ENCODE results near the gene C17orf100. TPM values are rescaled to one million over a fixed set of nuclear protein-coding genes. Genes with fewer than 3 reads are reported as not detected.
A peak's percentile ranks its signal among the peaks of the same experiment; 100 is the strongest.
"Not testable (repeated sequence)": the region's sequence is repeated elsewhere in the genome, so short reads cannot be mapped to it uniquely, and the experiment has no call there.

The C17orf100 gene
- total RNA-seq, 1 experiment from 2014 or later: 0.12 TPM

DNA sequence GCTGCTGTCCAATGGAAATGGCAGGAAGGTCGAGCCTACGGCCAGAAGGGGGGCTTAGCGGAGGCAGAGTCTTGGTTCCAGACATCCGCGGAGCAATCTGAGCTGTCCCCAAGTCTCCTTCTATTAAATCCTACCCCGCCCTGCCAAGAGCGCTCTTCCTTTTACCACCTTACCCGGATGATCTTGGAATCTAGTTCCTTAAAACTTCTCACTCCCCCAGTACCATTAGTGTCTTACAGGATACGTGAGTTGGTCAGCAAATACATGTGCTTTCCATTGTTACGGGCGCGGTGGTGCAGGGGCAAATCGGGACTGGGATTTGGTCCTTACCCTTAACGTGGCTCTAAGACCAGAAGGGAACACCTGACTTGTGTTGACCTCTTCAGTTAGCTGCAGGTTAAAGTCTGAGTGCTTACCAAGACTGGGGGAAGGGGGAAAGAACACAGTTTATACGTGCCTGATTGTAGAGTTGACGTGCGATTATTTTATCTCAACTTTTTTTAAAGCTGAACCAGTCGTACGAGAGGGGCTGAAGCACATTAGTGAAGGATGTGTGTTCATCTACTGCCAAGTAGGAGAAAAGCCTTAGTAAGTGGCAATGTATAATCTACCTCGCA, 10.2 kb upstream of the C17orf100 start:
- DNase-seq (ENCODE audit: low read depth): no peak

DNA sequence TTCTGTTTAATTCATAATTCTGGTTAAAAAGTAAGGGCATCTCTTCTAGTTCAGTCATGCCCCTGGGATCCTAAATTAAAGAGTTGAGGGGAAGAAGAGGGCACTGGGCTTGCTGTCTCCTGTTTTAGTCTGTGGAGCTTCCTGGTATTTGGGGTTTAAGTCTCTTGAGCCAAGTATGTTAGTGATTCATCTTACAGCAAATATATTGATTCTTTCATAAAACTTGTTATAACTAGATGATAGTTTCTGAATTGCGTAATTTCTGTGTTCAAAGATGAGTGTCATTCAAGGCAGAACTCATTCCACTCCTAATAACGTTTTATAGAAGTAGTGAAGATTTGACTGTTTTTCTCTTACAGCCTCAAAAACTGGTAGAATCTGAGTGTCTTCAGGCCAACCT, 9.0 kb upstream of the C17orf100 start:
- DNase-seq (ENCODE audit: low read depth): no peak

DNA sequence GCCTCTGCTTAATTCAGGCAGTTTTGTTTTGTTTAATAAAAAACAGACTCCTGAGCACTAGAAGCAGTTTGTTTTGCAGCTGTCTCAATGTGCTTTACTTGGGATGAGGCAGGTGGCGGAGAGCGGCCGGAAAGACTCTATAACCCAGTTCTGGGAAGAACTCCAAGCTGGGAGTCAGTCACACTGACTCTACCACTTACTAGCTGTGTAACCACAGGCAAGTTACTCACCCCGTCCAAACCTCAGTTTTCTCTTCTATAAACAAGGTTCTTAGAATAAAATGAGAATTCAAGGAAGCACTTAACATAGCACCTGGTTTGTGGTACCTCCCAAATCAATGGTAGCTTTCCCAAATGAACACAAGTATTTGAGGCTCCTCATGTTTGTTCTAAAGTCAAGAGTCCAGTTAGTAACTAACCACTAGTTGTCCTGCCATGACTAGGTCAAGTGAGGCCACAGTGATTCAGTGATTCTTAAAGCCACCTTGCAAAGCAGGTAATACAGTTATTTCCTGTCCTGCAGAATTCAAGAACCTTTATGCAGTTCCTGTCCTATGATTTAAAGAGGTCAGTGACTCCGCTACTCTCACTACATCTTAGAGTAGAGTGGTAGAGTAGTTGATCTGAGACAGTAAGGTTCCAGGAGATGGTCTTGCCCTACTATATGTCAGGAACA, 8.0 kb upstream of the C17orf100 start:
- DNase-seq (ENCODE audit: low read depth): no peak

DNA sequence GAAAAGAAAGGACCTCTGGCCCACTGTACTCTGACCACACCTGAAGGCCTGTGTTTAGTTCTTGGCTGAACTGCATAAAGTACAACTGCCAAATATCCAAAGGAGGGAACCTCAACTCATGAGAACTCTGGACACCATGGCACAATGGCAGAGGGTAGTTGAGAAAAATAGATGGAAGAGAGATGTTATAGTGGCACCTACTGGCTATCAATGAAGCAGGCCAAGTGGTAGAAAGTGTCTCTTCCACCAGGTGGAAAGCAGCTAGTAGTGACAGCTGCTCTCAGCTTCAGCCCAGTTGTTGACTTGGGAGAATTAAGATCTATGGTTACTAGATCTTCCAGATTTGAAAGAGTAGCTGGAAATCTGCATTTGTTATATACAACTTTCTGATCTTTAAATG, 3.4 kb upstream of the C17orf100 start:
- no peak for DNase-seq (ENCODE audit: low read depth)

DNA sequence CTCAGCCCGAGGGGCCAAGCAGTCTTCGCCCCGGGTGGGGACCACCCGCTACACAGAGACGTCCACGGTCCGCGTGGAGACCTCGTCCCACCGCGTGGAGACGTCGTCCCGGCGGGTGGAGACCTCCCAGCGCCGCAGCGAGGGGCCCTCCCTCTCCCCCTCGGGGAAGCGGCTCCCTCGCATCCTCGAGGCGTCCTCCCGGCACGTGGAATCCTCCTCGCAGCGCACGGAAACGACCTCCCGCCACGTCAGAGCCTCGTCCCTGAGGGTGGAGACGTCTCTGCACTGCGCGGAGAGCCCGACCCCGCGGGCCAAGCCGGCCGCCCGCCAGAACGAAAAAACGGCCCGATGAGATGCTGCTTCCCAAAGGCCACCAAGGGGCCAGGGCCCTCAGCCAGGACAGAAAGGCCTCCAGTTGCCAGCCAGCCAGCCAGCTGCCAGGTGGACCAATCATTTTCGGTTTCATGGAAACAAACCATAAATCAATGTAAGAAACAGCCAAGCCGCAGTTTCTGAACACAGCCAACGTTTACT, 424 bp downstream of the C17orf100 start:
- DNase-seq (ENCODE audit: low read depth): peak; percentile 54

DNA sequence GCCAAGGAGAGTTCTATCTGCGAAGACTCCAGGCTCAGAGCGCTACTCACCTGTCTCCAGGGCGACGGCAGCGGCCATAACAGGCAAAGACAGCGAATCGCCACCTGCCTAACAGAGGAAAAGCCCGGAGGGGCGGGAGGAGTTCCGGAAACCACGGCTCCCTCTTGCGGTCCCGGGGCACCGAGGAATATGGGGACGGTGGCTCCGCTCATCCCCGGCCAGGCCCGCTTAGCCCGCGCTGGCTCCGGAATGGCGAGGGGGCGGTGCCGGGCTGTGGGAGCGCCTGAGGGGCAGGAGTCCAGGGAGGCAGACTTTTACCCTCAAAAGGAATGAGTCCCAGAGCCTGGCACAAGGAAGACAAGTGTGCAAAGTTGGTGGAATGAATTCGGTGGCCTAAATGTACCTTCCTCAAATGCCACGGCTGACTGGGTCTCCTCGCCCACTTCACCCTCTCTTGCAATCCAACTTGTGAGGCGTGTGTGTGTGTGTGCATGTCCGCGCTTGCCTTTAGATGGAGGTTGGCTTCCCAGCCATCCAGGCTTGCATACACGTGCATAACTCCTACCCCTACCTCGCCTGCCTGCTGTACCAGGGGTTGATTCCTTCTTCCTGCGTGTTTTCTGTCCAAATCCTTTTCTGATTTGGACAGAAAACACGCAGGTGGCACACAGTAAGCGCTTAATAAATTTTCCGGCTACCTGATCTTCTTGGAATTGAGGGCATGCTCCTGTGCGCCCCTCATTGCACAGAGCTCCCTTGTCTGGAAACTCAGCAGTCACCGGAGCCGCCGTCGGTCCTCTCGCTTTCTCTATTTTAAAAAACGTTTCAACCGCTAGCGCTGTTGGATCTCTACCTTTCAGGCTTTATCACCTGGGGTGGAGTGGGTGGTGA, 3.5 kb downstream of the C17orf100 start:
- no peak for DNase-seq (ENCODE audit: low read depth)

DNA sequence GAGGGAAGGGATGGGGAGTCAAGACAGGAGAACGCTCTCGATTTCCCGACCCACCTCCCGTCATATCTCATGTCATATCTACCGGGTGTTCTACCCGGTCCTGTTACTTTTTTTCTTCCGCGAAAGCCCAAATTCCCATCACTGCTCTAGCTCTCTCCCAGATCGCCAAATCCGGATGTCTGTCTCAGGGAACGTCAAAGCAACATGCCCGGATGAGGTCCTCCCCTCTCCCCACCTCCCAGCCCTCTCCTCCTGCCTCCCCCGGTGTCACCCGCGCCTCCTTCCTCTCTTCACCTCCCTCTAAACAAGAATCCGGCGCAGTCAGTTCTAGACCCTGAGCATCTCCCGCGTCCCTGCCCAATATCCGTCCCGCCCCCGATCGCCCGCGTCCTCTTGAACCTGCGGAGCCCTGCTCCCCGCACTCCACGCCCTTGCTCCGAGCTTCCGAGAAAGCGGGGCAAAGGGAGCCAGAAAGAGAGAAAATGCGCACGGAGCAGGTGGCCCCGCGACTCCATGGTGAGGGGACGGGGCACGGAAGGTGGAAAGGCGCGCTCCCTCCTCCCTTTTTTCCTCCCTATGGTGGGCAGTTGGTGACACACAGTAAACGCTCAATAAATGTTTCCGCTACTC, 4.3 kb downstream of the C17orf100 start:
- DNase-seq (ENCODE audit: low read depth): not testable (repeated sequence)

DNA sequence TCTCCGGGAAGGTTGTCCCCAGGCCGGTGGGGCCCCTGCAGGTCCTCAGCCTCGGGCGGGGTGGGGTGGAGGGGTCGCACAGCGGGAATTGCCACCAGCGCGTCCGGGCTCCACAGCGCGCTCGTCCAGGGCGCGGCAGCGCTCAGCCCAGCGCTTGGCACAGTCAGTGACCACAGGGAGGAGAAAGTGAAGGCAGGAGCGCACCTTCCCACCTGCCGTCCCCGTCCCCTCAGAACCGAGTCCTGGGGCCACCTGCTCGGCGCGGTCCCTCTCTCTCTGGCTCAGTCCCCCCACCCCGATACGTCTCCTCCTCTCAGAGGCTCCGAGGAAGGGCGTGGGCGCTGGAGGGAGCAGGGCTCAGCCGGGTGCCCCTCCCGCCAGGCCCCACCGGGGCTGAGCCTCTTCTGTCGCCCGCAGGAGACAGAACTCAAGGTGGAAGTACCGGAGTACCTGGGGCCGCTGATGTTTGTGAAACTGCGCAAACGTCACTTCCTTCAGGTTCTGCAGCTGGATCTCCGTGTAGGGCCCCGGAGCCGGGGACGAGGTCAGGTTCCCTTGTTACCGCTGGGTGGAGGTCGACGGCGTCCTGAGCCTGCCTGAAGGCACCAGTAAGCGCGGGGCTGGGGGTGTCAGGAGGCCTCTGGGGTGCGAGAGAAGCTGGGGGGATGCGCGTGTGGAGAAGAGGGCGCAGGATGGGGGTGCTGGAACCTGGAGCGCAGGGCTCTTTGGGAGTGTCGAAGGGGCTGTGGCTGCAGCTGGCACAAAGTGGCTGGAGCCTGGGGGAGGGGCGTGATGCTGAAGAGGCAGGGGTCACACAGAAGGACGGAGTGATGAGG, 5.5 kb downstream of the C17orf100 start:
- not testable (repeated sequence) for DNase-seq (ENCODE audit: low read depth)

DNA sequence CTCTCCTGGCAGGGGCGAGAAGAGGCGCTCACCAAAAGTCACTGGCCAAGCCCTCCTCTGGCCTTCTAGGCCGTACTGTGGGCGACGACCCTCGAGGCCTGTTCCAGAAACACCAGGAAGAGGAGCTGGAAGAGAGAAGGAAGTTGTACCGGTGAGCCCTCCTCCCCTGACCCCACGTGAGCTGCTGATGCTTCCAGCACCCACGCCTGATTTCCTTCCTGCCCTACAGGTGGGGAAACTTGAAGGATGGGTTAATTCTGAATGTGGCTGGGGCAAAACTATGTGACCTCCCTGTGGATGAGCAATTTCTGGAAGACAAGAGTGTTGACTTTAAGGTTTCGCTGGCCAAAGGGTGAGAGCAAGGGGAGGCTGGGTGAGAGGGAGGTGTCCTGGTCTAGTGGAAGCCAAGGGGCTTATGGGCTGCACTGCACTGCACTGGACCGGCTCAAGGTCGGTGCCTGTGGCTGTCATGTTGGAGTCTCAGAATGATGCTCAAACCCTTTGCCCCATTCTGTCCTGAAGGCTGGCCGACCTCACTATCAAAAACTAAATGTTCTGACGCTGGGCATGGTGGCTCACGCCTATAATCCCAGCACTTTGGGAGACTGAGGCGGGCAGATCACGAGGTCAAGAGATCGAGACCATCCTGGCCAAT, 6.2 kb downstream of the C17orf100 start:
- DNase-seq (ENCODE audit: low read depth): no peak

DNA sequence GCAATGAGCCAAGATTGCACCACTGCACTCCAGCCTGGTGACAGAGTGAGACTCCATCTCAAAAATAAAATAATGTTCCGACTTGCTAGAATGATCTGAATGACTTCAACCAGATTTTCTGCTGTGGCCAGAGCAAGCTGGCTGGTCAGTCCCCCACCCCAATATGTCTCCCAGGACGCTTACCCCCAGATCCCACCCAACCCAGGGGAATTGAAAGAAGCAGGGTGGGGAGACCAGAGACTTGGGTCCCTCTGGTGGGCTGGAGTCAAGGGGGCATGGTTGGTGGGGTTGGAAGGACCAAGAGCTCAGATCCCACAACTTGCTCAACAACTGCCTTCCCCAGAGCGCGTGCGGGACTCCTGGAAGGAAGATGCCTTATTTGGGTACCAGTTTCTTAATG, 6.8 kb downstream of the C17orf100 start:
- DNase-seq (ENCODE audit: low read depth): not testable (repeated sequence)

DNA sequence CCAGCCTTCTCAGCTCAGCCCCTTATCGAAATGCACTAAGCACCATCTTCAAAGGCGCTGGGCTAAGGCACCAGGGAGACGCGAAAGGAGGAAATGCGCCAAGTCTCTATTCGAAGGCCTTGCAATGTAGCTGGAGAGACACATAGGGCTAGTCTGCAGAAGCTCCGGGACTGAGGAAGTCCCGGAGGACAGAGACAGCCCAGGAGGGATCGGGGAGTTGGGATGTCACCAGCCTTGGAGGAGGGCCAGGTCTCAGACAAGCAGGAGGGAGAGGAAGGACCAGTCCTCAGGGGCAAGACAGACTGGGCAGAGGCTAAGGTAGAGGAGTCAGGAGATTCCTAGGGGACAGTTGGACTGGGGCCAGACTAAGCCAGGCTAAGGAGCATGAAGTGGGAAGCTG, 8.5 kb downstream of the C17orf100 start:
- no peak for DNase-seq (ENCODE audit: low read depth)

DNA sequence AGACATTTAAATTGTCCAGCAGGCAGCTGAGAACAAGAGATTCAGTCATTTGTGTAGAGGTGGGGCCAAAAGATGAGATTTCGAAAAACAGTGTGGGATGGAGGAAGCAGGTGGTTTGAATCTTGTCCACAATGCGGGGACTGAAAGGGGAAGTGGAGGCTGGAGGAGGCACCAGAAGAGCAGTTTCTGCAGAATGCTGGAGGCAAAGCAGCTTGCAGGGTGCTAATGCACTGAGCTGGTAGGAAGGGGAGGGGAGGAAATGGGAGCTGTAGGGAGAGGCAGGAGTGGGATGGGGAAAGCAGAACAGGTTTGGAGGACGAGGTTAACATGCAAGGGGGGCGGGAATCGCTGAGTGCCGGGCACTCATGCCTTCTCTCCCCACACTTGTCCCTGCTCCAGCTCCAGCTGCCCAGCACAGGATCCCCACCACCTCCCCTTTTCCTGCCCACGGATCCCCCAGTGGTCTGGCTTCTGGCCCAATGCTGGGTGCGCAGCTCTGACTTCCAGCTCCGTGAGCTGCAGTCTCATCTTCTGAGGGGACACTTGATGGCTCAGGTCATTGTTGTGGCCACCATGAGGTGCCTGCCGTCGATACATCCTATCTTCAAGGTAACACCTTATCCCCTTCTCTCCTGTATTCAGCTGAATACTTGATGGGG, 9.4 kb downstream of the C17orf100 start:
- DNase-seq (ENCODE audit: low read depth): no peak

DNA sequence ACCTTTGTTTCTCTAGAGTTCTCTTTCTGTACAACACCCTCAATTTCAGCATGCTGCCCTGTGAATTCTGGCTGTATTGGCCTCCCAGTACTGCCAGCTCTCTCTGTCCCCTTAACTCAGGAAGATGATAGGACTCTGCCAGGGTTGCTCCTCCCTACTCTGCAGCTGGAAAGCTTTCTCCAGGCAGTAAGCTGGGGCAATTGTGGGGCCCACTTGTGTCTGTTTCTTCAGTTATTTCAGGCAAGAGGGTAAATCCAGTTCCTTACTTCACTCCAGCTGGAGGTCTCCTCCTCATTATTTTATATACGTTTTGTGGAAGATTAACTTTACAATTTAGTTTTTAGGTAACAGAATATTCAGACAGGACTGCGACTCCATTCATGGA, 9.9 kb downstream of the C17orf100 start:
- DNase-seq (ENCODE audit: low read depth): no peak

DNA sequence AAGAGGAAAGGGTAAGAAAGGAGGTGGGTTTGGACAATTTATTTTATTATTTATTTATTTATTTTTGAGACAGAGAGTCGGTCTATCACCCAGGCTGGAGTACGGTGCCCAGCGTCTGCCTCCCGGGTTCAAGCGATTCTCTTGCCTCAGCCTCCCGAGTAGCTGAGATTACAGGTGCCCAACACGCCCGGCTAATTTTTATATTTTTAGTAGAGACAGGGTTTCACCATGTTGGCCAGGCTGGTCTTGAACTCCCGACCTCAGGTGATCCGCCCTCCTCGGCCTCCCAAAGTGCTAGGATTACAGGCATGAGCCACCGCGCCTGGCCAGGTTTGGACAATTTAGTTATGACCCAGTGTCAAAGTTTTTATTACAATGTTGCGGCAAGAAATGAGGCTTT, 11.6 kb downstream of the C17orf100 start:
- DNase-seq (ENCODE audit: low read depth): not testable (repeated sequence)

DNA sequence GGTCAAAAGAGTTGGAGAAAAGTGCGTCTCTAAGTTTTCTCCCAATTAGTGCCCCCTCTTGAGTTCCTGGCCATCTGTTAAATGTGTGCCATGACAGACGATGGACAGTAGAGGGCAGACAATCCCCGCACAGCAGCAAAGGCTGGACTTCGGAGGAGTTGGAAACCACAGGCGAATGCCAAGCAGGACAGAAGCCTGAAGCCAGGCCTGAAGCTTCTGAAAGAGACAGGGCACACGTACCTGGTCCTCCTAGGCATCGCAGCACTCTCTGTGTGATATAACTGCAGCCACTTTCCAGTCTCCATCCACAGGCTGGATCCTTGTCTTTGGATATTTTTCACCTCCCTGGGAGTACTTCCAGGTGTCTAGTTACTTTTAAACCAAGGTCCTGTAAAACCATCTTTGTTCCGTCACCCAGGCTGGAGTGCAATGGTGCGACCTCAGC, 14.5 kb downstream of the C17orf100 start:
- peak; percentile 66 for DNase-seq (ENCODE audit: low read depth)

DNA sequence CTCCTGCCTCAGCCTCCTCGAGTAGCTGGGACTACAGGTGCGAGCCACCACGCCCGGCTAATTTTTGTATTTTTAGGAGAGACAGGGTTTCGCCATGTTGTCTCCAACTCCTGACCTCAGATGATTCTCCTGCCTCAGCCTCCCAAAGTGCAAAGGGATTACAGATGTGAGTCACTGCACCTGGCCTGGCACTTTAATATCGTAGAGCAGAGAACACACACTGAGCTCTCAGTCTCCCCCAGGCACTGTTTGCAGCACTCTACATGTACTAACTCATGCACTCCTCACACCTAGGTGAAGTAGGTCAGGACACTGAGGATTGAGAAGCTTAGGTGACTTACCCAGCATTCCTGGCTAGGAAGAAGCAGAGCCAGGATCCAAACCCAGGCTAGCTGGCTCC, 15.0 kb downstream of the C17orf100 start:
- DNase-seq (ENCODE audit: low read depth): no peak

DNA sequence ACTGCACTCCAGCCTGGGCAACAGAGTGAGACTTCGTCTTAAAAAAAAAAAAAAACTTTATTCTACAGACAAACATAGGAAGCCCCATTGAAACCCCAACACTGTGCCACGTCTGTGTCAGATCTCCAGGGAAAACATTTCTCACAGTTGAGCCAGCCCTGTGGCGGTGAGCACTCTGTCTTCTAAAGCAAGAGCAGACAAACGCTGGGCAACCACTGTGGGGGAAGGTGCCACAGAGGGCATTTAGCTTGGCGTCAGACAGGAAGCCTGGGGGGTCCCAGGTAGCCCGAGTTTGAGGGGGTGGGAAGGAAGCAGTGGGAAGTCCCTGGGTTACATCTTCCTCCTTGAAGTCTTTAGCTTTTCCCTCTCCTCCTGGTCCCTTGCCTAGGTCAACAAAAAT, 16.0 kb downstream of the C17orf100 start:
- no peak for DNase-seq (ENCODE audit: low read depth)

DNA sequence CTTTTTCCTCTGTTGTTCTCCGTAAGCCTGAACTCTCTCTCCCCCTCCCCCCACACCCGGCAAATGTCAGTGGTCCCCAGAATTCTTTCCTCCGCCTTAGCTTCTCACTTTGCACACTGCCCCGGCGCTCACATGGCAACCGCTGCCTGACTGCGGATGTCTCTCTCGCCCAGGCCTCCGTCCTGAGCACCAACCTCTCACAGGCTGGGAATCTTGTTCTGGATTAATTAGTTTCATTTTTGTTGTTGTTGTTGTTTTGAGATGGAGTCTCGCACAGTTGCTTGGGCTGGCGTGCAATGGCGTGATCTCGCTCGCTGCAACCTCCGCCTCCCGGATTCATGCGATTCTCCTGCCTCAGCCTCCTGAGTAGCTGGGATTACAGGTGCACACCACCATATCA, 16.7 kb downstream of the C17orf100 start:
- DNase-seq (ENCODE audit: low read depth): no peak

DNA sequence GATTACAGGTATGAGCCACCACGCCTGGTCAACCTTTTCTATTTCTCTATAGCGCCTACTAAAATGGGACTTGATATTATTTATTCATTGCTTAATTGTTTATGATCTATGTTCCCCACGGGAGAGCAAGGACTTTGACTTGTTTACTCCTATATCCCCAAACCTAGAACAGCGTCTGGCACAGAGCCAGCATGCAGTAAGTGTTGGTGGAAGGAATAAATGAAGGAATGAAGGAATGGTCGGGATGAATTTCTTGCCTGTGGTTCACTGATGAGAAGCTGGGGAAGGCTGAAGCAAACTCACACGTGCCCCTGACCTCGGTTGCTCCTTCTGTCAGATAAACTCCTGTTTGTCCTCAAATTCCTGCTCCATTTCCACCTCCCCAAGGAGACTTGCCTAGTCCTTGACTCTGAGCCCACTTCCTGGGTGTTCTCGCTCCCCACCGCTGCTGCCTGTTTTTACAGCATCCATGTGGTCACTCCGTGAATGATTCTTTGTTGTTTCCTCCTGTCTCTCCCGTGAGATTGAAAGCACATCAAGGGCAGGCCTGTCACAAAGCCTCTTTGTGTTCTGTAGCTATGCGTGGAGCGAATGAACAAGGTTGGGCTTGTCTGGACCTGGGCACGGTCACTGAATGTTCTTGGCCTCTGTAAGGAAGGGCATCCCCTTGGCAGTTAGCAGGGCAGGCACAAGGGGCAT, 17.3 kb downstream of the C17orf100 start:
- DNase-seq (ENCODE audit: low read depth): peak; percentile 38

Measured in RPMI7951 (cell line).